Choroid plexus epithelial cell (primary cell): Measurements from ENCODE around the gene RAD51B.
"Not testable (repeated sequence)": the region's sequence is repeated elsewhere in the genome, so short reads cannot be mapped to it uniquely, and the experiment has no call there.

Experiments
- DNase-seq: peaks from one replicate; pipeline ENCODE4 v3.0.0-alpha.2; 2010; ENCODE audit warnings: low read depth
- H3K4me3 ChIP-seq: 2 replicates; pipeline ENCODE4 v1.5.1; 2011; ENCODE audit warnings: low read depth, mild to moderate bottlenecking, control low read depth, low read length, moderate library complexity
- CTCF ChIP-seq: conservative IDR thresholded peaks from 2 replicates; pipeline ENCODE4 v1.5.1; 2011; ENCODE audit warnings: low read depth, mild to moderate bottlenecking, control low read depth, inconsistent platforms, low read length, moderate library complexity

Gene RAD51B

DNA sequence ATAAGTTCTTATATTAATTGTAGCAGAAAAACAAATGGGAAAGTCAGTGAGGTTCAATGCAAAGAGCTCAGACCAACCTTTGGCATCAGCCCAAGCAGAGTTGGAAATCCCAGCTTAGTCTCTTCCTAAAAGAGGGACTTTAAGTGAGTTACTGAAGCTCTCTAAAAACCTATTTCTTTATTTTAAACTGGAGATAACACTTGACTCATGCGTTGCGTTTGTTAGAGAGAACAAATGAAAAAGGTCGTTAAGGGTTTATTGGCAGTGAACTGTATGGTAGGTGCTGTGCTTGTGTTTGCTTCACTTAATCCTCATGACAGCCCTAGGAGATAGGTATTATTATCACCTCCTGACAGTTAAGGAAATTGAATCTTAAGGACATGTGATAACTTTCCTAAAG, 396.5 kb downstream of the RAD51B start:
- no peak for TF ChIP-seq CTCF
- H3K4me3 ChIP-seq: no peak overlapping the region
- no peak for DNase-seq

GRCh38 chr14:68216957-68217356, 397.4 kb downstream of the RAD51B start:
- no peak for DNase-seq

GRCh38 chr14:68217791-68218340, 398.3 kb downstream of the RAD51B start:
- TF ChIP-seq CTCF: no peak
- no peak for DNase-seq
- H3K4me3 ChIP-seq: no peak overlapping the region

More at GRCh38 chr14:68216957-68217356, 397.4 kb downstream of the RAD51B start:
- H3K4me3 ChIP-seq: no peak overlapping the region
- no peak for TF ChIP-seq CTCF

DNA sequence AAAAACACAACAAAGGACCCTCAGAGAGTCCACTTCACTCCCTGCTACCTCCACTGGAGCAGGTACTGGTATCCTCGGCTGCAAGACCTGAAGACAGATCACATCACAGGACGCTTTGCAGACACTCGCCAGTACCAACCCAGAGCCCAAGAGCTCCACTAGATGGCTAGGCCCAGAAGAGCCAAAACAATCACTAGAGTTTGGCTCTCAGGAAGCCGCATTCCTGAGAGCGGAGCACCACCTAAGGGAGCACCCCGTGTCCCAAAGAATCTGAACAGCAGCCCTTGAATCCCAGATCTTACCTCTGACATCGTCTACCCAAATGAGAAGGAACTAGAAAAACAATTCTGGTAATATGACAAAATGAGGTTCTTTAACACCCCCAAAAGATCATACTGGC, 399.8 kb downstream of the RAD51B start:
- H3K4me3 ChIP-seq: no peak overlapping the region
- DNase-seq: no peak
- no peak for TF ChIP-seq CTCF

DNA sequence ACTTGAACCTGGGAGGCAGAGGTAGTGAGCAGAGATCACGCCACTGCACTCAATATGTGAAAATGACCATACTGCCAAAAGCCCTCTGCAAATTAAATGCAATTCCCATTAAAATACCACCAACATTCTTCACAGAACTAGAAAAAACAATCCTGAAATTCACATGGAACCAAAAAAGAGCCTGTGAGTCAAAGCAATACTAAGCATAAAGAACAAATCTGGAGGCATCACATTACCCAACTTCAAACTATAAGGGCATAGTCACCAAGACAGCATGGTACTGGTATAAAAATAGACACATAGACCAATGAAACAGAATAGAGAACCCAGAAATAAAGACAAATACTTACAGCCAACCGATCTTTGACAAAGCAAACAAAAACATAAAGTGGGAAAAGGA, 401.5 kb downstream of the RAD51B start:
- DNase-seq, H3K4me3 ChIP-seq: not testable (repeated sequence)

GRCh38 chr14:68222154-68222553, 402.6 kb downstream of the RAD51B start:
- no peak for DNase-seq
- H3K4me3 ChIP-seq: no peak overlapping the region
- no peak for TF ChIP-seq CTCF

DNA sequence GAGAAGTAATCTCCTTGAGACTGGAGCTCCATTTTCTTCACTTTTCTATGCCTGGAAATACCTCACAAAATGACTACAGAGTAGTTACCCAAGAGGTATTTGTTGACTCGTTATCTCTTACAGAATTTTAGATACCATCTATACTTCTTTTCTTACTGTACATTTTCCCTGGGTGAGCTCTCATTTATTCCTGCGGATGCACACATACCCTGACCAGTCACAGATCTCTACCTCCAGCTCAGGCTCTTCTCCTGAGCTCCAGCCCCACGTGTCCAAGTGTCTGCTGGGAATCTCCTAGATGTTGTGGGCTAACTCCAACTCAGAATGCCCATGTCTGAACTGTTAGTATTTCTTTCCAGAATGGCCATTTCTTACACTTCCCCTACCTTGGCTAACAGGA, 403.1 kb downstream of the RAD51B start:
- no peak overlapping the region for H3K4me3 ChIP-seq
- DNase-seq: no peak
- TF ChIP-seq CTCF: no peak
